ENCODE measurements around the gene TAS2R40.
"Not testable (repeated sequence)": the region's sequence is repeated elsewhere in the genome, so short reads cannot be mapped to it uniquely, and the experiment has no call there.

The TAS2R40 gene

DNA sequence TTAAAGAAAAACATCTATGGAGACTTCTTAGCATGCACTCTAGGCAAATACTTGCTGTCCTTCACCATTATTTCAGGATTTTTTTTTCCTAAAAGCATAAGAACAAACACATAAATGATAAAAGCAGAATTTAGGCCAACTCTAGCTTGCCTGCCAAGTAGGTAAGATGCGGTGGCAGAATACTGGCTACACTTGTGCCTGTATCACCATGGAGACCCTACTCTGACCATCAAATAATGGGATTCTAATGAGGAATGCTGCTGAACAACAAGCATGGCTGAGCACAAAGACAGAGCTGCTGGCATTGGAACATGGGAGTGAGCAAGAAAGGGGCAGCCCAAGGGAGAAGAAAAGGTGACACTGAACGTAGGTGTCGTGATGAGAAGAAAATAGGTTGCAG is 18.5 kb upstream of the TAS2R40 start:
- Histone ChIP-seq H3K9me3 (ENCODE audit: control insufficient read depth, insufficient read depth, low read length) (no peaks in the 10 kb centered on the region), H3K27me3 (ENCODE audit: control insufficient read depth, insufficient read depth, low read length) (no peaks in the 10 kb centered on the region), H3K36me3 (ENCODE audit: control insufficient read depth, insufficient read depth, low read length) (no peaks in the 10 kb centered on the region), H3K4me3 (ENCODE audit: low read depth, low read length) (no peak overlapping the region), H3K4me1 (ENCODE audit: control insufficient read depth, insufficient read depth, low read length) (no peaks in the 10 kb centered on the region), H3K9ac (ENCODE audit: low read depth, low read length) (no peak overlapping the region)

DNA sequence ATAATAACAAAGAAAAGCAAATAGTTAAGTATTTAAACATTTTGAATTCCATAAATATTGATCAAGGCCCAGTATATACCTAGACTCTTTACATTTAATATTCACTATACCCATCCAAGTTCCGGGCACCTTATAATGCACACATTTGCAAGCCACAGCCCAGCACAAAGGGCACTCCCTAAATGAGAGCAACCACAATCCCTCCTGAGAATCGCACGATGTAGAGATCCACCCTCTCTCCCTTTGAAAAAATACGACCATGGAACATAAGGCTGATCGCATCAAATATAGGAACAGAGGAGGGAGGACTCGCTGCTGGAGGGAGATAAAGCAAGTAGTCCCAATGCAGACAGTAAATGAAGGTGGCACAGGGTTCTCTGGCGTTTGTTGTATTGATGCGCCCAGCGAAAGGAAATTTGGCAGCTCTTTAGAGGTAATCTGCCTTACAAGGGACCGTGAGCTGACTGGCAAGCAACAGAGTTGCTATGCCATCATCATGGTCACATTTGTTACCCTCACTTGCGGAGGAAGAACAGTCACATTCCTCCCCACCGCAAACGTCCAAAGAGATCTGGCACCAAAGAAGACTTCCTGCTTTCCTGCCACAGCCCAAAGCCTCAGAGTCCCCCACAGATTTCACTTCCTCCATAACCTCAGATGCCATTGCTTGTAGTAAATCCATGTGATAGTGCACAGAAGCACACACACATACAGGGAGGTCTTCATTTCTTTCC is 16.1 kb upstream of the TAS2R40 start:
- Histone ChIP-seq H3K27me3 (ENCODE audit: control insufficient read depth, insufficient read depth, low read length) (no peaks in the 10 kb centered on the region), H3K4me1 (ENCODE audit: control insufficient read depth, insufficient read depth, low read length) (no peaks in the 10 kb centered on the region), H3K9me3 (ENCODE audit: control insufficient read depth, insufficient read depth, low read length) (no peaks in the 10 kb centered on the region), H3K36me3 (ENCODE audit: control insufficient read depth, insufficient read depth, low read length) (no peaks in the 10 kb centered on the region), H3K4me3 (ENCODE audit: low read depth, low read length) (no peak overlapping the region), H3K9ac (ENCODE audit: low read depth, low read length) (no peak overlapping the region)

DNA sequence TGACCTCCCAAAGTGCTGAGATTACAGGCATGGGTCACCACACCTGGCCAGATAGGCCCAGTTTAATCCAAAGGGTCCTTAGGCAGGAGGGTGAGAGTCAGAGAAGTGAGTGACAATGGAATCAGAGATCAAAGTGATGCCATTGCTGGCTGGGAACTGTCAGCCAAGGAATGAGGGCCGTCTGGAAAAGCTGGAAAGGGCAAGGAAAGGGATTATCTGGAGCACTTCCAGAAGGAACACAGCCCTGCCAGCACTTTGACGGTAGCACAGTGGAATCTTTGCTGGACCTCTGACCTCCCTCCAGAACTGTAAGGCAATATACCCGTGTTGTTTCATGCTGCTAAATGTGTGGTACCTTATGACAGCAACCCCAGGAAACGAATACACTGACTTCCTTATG is 11.3 kb upstream of the TAS2R40 start:
- Histone ChIP-seq H3K36me3 (ENCODE audit: control insufficient read depth, insufficient read depth, low read length) (no peaks in the 10 kb centered on the region), H3K4me1 (ENCODE audit: control insufficient read depth, insufficient read depth, low read length) (no peaks in the 10 kb centered on the region), H3K9me3 (ENCODE audit: control insufficient read depth, insufficient read depth, low read length) (no peaks in the 10 kb centered on the region), H3K9ac (ENCODE audit: low read depth, low read length) (no peak overlapping the region), H3K27me3 (ENCODE audit: control insufficient read depth, insufficient read depth, low read length) (no peaks in the 10 kb centered on the region), H3K4me3 (ENCODE audit: low read depth, low read length) (no peak overlapping the region)

DNA sequence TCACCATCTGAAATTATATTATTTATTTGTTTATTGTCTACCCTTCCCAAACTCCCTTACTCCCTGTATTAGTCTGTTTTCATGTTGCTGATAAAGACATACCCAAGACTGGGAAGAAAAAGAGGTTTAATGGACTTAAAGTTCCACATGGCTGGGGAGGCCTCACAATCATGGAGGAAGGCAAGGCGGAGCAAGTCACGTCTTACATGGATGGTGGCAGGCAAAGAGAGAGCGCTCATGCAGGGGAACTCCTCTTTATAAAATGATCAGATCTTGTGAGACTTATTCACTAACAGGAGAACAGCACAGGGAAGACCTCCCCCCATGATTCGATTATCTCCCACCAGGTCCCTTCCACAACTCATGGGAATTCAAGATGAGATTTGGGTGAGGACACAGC is 8.4 kb upstream of the TAS2R40 start:
- not testable (repeated sequence) for H3K27me3 ChIP-seq (ENCODE audit: control insufficient read depth, insufficient read depth, low read length); H3K4me1 ChIP-seq (ENCODE audit: control insufficient read depth, insufficient read depth, low read length); H3K4me3 ChIP-seq (ENCODE audit: low read depth, low read length); H3K36me3 ChIP-seq (ENCODE audit: control insufficient read depth, insufficient read depth, low read length); H3K9me3 ChIP-seq (ENCODE audit: control insufficient read depth, insufficient read depth, low read length); H3K9ac ChIP-seq (ENCODE audit: low read depth, low read length)

DNA sequence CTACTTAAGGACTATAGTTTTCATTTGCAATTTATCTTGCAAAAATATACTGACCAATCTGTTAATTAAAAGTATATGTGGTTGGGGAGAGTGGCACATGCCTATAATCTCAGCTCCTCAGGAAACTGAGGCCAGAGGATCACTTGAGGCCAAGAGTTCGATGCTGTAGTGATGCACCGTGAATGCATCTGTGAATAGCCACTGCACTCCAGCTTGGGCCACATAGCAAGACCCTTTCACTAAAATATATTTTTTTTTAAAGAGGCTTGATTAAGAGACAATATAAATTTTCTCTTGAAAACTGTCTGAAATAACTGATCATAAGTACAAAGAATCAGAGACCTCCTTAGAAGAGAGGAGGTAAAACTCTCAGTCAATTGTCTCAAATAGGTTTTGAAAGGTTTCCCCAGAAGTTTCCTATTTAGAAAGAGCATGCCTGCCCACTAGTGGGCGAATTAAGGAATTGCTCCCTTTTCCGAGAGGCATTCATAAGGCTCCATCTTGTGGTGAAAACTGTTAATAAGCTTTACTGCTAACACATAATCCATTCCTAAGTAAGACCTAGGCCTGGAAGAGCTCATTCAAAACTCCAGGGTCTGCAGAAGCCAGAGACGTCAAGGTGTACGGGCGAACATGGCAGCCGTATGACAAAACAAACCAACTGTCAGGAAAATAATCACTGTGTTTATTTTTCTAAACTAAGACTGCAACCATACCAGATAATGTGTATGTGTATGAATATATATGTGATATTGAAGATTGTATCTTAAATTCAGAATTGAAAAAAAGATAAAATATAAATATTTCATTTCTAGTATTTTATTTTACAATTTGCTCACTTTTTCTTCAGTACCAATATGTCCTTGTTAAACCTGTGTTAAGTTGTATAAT is 6.8 kb upstream of the TAS2R40 start:
- no peak overlapping the region for H3K4me3 ChIP-seq (ENCODE audit: low read depth, low read length)
- no peaks in the 10 kb centered on the region for H3K9me3 ChIP-seq (ENCODE audit: control insufficient read depth, insufficient read depth, low read length)
- no peaks in the 10 kb centered on the region for H3K36me3 ChIP-seq (ENCODE audit: control insufficient read depth, insufficient read depth, low read length)
- H3K9ac ChIP-seq (ENCODE audit: low read depth, low read length): no peak overlapping the region
- no peaks in the 10 kb centered on the region for H3K4me1 ChIP-seq (ENCODE audit: control insufficient read depth, insufficient read depth, low read length)
- H3K27me3 ChIP-seq (ENCODE audit: control insufficient read depth, insufficient read depth, low read length): no peaks in the 10 kb centered on the region

DNA sequence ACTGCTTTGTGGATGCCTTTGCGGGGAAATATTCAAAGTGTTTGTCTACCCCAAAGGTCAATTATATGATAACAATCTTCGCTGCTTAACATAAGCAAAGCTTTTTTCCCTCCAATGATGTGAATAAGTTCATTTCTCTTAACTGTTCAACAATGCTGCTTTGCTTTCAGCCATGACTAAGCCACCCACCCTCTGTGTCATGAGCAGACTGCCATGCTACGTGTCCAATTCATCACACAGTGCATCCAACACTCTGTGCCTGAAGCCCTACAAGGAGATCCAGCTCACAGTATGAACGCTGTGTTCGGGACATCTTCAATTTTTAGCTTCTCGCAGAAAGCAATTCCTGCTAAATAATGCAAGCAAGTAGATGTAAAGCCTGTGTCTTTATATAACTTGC is 5.7 kb upstream of the TAS2R40 start:
- Histone ChIP-seq H3K9me3 (ENCODE audit: control insufficient read depth, insufficient read depth, low read length) (no peaks in the 10 kb centered on the region), H3K27me3 (ENCODE audit: control insufficient read depth, insufficient read depth, low read length) (no peaks in the 10 kb centered on the region), H3K4me1 (ENCODE audit: control insufficient read depth, insufficient read depth, low read length) (no peaks in the 10 kb centered on the region), H3K36me3 (ENCODE audit: control insufficient read depth, insufficient read depth, low read length) (no peaks in the 10 kb centered on the region), H3K4me3 (ENCODE audit: low read depth, low read length) (no peak overlapping the region), H3K9ac (ENCODE audit: low read depth, low read length) (no peak overlapping the region)

DNA sequence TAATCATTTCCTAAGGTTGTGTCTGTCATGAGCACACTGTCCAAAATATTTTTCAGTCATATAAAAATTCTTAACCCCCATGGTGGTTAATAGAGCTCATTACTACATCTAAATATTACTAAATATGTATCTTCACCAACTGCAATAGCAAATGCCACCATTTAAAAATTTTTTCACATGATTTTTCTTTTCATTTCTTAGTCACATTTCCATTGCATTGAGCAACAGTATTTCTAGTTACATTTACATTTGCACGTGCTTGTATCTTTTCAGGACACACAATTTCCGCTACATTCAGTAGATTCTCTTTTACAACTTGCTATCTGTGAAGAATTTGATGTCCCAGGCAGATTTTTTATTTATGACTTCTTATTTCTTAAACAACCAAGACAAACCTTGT is 5.2 kb upstream of the TAS2R40 start:
- H3K4me3 ChIP-seq (ENCODE audit: low read depth, low read length): no peak overlapping the region
- no peaks in the 10 kb centered on the region for H3K27me3 ChIP-seq (ENCODE audit: control insufficient read depth, insufficient read depth, low read length)
- no peaks in the 10 kb centered on the region for H3K36me3 ChIP-seq (ENCODE audit: control insufficient read depth, insufficient read depth, low read length)
- no peaks in the 10 kb centered on the region for H3K4me1 ChIP-seq (ENCODE audit: control insufficient read depth, insufficient read depth, low read length)
- H3K9me3 ChIP-seq (ENCODE audit: control insufficient read depth, insufficient read depth, low read length): no peaks in the 10 kb centered on the region
- no peak overlapping the region for H3K9ac ChIP-seq (ENCODE audit: low read depth, low read length)

DNA sequence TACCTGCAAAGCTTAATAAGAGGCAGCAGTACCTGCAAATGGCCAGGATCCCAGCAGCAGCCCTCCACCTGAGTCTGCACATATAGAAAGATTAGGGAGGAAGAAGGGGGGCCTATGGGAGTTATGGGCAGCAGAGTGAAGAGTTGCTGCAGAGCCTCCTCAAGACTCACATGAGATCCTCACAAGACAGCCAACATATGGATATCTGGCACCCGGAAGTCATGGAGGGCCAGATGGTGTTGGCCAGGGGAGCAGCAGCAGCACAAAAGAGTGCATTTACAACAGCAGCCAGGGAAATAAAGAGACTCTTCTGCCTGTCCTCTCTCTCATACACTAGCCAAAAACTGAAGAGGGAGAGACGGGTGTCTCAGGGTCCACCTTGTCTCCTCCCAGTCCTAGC is 4.0 kb upstream of the TAS2R40 start:
- H3K9ac ChIP-seq (ENCODE audit: low read depth, low read length): no peak overlapping the region
- no peak overlapping the region for H3K4me3 ChIP-seq (ENCODE audit: low read depth, low read length)
- H3K4me1 ChIP-seq (ENCODE audit: control insufficient read depth, insufficient read depth, low read length): no peaks in the 10 kb centered on the region
- H3K27me3 ChIP-seq (ENCODE audit: control insufficient read depth, insufficient read depth, low read length): no peaks in the 10 kb centered on the region
- no peaks in the 10 kb centered on the region for H3K9me3 ChIP-seq (ENCODE audit: control insufficient read depth, insufficient read depth, low read length)
- no peaks in the 10 kb centered on the region for H3K36me3 ChIP-seq (ENCODE audit: control insufficient read depth, insufficient read depth, low read length)

DNA sequence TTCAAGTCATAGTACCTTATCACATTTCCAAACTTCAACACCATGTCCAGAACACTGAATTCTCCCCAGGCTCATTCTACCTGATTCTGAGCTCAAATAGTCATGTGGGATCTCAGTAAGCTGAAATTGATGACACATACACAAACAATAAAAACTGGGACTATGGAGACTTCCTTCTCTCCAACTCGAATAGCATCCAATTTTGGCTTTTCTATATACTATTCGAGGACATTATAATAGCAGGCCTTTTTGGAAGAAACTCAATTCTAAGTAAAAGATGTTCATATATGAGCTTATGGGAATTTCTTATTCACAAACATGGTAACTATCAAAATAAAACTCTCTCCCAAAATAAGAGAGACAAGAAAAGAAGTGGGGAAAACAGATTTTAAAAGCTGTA is 551 bp upstream of the TAS2R40 start:
- Histone ChIP-seq H3K4me1 (ENCODE audit: control insufficient read depth, insufficient read depth, low read length) (no peaks in the 10 kb centered on the region), H3K27me3 (ENCODE audit: control insufficient read depth, insufficient read depth, low read length) (no peaks in the 10 kb centered on the region), H3K9me3 (ENCODE audit: control insufficient read depth, insufficient read depth, low read length) (no peaks in the 10 kb centered on the region), H3K9ac (ENCODE audit: low read depth, low read length) (no peak overlapping the region), H3K4me3 (ENCODE audit: low read depth, low read length) (no peak overlapping the region), H3K36me3 (ENCODE audit: control insufficient read depth, insufficient read depth, low read length) (no peaks in the 10 kb centered on the region)

DNA sequence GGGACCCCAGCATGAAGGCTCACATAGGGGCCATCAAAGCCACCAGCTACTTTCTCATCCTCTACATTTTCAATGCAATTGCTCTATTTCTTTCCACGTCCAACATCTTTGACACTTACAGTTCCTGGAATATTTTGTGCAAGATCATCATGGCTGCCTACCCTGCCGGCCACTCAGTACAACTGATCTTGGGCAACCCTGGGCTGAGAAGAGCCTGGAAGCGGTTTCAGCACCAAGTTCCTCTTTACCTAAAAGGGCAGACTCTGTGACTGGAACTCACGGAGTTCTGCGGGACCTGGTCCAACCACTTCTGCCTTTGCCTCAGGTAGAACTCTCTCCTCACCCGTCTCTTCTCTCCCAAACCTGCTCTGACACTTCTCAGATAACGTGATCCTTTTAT is 945 bp downstream of the TAS2R40 start:
- no peaks in the 10 kb centered on the region for H3K36me3 ChIP-seq (ENCODE audit: control insufficient read depth, insufficient read depth, low read length)
- no peak overlapping the region for H3K4me3 ChIP-seq (ENCODE audit: low read depth, low read length)
- H3K9me3 ChIP-seq (ENCODE audit: control insufficient read depth, insufficient read depth, low read length): no peaks in the 10 kb centered on the region
- H3K9ac ChIP-seq (ENCODE audit: low read depth, low read length): no peak overlapping the region
- no peaks in the 10 kb centered on the region for H3K4me1 ChIP-seq (ENCODE audit: control insufficient read depth, insufficient read depth, low read length)
- H3K27me3 ChIP-seq (ENCODE audit: control insufficient read depth, insufficient read depth, low read length): no peaks in the 10 kb centered on the region

DNA sequence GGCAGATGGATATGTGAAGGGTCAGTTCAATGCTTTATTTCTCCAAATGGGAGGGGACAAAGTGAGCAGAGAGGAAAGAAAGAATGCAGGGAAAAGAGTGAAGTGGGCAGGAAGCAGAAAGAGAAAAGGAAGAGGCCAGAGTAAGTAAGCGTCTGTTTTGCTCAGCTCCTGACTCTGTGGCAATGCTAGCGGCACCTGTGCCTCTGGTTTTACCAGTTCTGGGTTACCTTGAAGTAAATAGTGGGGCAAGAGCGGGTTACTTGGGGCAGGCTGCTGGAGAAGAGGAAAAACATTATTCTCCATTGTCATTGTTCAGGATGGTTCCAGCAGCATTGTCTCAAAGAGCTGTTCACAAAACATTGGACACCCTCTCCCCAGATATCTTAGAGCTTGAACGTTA is 1.9 kb downstream of the TAS2R40 start:
- H3K36me3 ChIP-seq (ENCODE audit: control insufficient read depth, insufficient read depth, low read length): no peaks in the 10 kb centered on the region
- no peaks in the 10 kb centered on the region for H3K4me1 ChIP-seq (ENCODE audit: control insufficient read depth, insufficient read depth, low read length)
- H3K9me3 ChIP-seq (ENCODE audit: control insufficient read depth, insufficient read depth, low read length): no peaks in the 10 kb centered on the region
- no peaks in the 10 kb centered on the region for H3K27me3 ChIP-seq (ENCODE audit: control insufficient read depth, insufficient read depth, low read length)
- no peak overlapping the region for H3K9ac ChIP-seq (ENCODE audit: low read depth, low read length)
- H3K4me3 ChIP-seq (ENCODE audit: low read depth, low read length): no peak overlapping the region

DNA sequence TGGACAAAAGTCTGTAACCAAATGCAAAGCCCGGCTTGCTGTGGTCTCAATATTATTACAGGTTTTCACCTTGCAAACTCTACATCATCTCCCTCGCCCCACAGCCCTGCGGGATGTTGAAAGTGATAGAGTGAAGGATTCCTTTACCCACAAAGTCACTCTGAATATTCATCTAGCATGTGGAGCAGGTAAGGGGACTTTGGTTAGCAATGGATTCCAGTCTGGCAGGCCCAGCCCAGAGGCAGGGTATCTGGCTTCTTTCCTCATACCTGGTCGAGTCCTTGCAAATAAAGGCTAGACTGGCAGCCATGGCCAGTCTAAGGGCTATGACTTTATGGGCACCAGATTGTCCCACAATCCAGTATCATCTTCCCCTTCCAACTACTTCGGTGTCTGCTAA is 3.2 kb downstream of the TAS2R40 start:
- H3K27me3 ChIP-seq (ENCODE audit: control insufficient read depth, insufficient read depth, low read length): no peaks in the 10 kb centered on the region
- H3K36me3 ChIP-seq (ENCODE audit: control insufficient read depth, insufficient read depth, low read length): no peaks in the 10 kb centered on the region
- no peak overlapping the region for H3K4me3 ChIP-seq (ENCODE audit: low read depth, low read length)
- no peaks in the 10 kb centered on the region for H3K9me3 ChIP-seq (ENCODE audit: control insufficient read depth, insufficient read depth, low read length)
- no peak overlapping the region for H3K9ac ChIP-seq (ENCODE audit: low read depth, low read length)
- H3K4me1 ChIP-seq (ENCODE audit: control insufficient read depth, insufficient read depth, low read length): no peaks in the 10 kb centered on the region

Measured in iPS-15b (cell line).